Small intestine (tissue), 7 donors: ENCODE data around the gene LYSMD4. TPM values are rescaled to one million over a fixed set of nuclear protein-coding genes. Genes with fewer than 3 reads are reported as not detected.
A peak's percentile ranks its signal among the peaks of the same experiment; 100 is the strongest.
"Not testable (repeated sequence)": the region's sequence is repeated elsewhere in the genome, so short reads cannot be mapped to it uniquely, and the experiment has no call there.

Experiments used
- DNase-seq, 2 donors: peaks; one replicate each; pipeline versions ENCODE4 v3.0.0 to v3.0.0-alpha.2; 2013
- FAIRE-seq: peaks from 2 replicates; lab custom pipeline; 2012; peaks lifted over from hg19 to GRCh38; lab: Jason Lieb, UNC
- H3K27ac ChIP-seq, 3 donors: one replicate each; pipeline ENCODE4 v1.5.1; 2013; ENCODE audit warnings: low read length in 2 of 3, mild to moderate bottlenecking in 2 of 3, control low read depth in 1 of 3, inconsistent platforms in 1 of 3, low read depth in 1 of 3, moderate library complexity in 1 of 3
- H3K27me3 ChIP-seq, 3 donors: one replicate each; pipeline ENCODE4 v1.6.1; 2013; ENCODE audit warnings: low read length in 3 of 3, inconsistent platforms in 1 of 3; ENCODE audit not compliant: control insufficient read depth in 3 of 3, insufficient read depth in 3 of 3
- H3K36me3 ChIP-seq, 3 donors: one replicate each; pipeline ENCODE4 v1.6.1; 2013; ENCODE audit warnings: low read length in 3 of 3, inconsistent platforms in 1 of 3, low read depth in 1 of 3, mild to moderate bottlenecking in 1 of 3, moderate library complexity in 1 of 3; ENCODE audit not compliant: control insufficient read depth in 3 of 3, insufficient read depth in 2 of 3
- H3K4me1 ChIP-seq, 3 donors: one replicate each; pipeline ENCODE4 v1.6.1; 2013; ENCODE audit warnings: low read length in 2 of 3, inconsistent platforms in 1 of 3, low read depth in 1 of 3, mild to moderate bottlenecking in 1 of 3, moderate library complexity in 1 of 3; ENCODE audit not compliant: control insufficient read depth in 3 of 3, insufficient read depth in 2 of 3
- H3K4me3 ChIP-seq, 3 donors: one replicate each; pipeline ENCODE4 v1.5.1; 2013; ENCODE audit warnings: low read length in 3 of 3, control low read depth in 1 of 3, inconsistent platforms in 1 of 3, low read depth in 1 of 3, mild to moderate bottlenecking in 1 of 3, moderate library complexity in 1 of 3
- H3K9me3 ChIP-seq, 2 donors: one replicate each; pipeline ENCODE4 v1.6.1; 2013; ENCODE audit warnings: low read depth in 1 of 2, low read length in 1 of 2; ENCODE audit not compliant: control insufficient read depth in 2 of 2, insufficient read depth in 1 of 2
- WGBS, 3 donors: extraction: QIAGEN DNeasy Blood & Tissue Kit; methylation state at CpG; one replicate each; pipeline ENCODE4 v1.1.7; 2013; 5-methylcytosine and 5-hydroxymethylcytosine counted together
- polyA plus RNA-seq, 4 donors: library from polyadenylated mRNA; stranded (reverse) in 3 of 4; unstranded in 1 of 4; fragments of 200-250 nt in 3 of 4; fragments of 120-200 nt in 1 of 4; gene quantifications; one replicate each; pipeline versions ENCODE4 v1.2.1 to v1.2.3, GENCODE V29; 2013
- donor health status: healthy with polysubstance abuse.
- donor health status: control.
- donor health status: control.
- donor health status: Bipolar disorder and iron deficiency.
- donor health status: healthy.

The LYSMD4 gene
- polyA plus RNA-seq, 4 donors, result 5.4 to 18.2 (median 7.5) TPM

DNA sequence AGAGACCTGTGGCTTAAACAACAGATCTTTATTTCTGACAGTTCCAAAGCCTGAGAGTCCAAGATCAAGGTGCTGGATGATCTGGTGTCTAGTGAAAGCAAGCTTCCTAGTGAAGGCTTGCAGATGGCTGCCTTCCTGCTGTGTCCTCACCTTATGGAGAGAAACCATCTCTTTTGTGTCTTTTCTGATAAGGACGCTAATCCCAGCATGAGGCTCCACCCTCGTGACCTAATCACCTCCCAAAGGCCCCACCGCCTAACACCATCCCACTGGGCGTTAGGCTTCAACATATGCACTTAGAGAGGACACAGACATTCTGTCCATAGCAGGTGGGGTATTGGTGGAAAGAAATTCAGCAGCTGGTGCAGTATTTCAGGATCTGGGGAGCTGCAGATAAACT lies 19.8 kb upstream of the LYSMD4 start:
- 78 to 86% (median 85%) methylated on average over 4 of the region's 4 CpGs for WGBS, 3 donors
- Histone ChIP-seq H3K4me3 (no peak overlapping the region), H3K4me1 (no peaks in the 10 kb centered on the region), H3K36me3 (no peaks in the 10 kb centered on the region), H3K27ac (no peak overlapping the region), H3K9me3 (no peaks in the 10 kb centered on the region), H3K27me3 (no peaks in the 10 kb centered on the region)
- no peak for DNase-seq
- no peak for FAIRE-seq

DNA sequence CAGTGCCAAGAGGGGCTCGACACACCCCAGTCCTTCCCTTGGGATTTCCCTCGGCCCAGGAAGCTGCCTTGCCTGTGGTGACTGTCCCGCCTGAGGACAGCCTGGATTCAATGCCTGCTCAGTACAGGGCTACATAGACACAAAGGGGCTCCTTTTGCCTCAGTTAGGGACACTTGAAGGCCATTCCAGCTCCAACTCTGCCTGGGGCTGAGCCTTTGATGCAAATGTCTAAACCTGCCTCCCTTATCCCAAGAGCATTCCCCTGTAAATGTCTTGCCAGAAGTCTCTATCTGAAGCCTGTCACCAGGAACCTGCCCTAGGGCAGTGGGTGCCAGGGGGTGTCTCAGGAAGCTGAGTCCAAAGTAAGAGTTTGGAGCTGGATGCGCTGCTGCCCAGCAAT lies 19.3 kb upstream of the LYSMD4 start:
- H3K27me3 ChIP-seq, result no peaks in the 10 kb centered on the region
- no peak overlapping the region for H3K27ac ChIP-seq
- no peak overlapping the region for H3K4me3 ChIP-seq
- FAIRE-seq, result no peak
- 88 to 96% (median 89%) methylated on average over 4 of the region's 4 CpGs for WGBS, 3 donors
- no peaks in the 10 kb centered on the region for H3K4me1 ChIP-seq
- H3K36me3 ChIP-seq, result no peaks in the 10 kb centered on the region
- DNase-seq, result no peak
- H3K9me3 ChIP-seq, result no peaks in the 10 kb centered on the region

DNA sequence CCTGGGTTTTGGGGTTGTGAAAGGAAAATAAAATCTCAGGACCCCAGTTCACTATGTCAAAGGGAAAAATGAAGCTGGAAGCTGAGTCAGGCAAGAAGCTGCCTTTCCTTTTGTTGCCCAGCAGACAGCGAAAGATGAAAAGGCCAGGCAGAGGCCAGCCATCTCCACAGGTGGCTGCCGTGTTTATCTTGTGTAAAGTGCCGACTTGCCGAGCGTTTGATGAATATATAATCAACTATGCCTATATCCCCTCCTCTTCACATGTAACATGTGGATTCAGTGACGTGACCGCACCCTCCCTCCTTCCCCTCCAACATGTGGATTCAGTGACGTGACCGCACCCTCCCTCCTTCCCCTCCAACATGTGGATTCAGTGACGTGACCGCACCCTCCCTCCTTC lies 17.1 kb upstream of the LYSMD4 start:
- not testable (repeated sequence) for FAIRE-seq, H3K4me1 ChIP-seq, H3K27ac ChIP-seq, H3K4me3 ChIP-seq, H3K36me3 ChIP-seq, H3K9me3 ChIP-seq, DNase-seq, H3K27me3 ChIP-seq
- 86 to 94% (median 90%) methylated on average over 9 to 11 of the region's 11 CpGs for WGBS, 3 donors

GRCh38 chr15:99749386-99749785 lies 16.1 kb upstream of the LYSMD4 start:
- Histone ChIP-seq H3K4me1 (no peaks in the 10 kb centered on the region), H3K9me3 (no peaks in the 10 kb centered on the region), H3K27me3 (no peaks in the 10 kb centered on the region), H3K4me3 (no peak overlapping the region), H3K36me3 (no peaks in the 10 kb centered on the region), H3K27ac (no peak overlapping the region)
- DNase-seq, result peak in 1 of 2 donors; percentile 13
- no peak for FAIRE-seq
- WGBS, 3 donors, result 36 to 57% (median 51%) methylated on average over 6 of the region's 6 CpGs

- Histone ChIP-seq H3K4me3 (no peak overlapping the region), H3K27ac (no peak overlapping the region), H3K36me3 (no peaks in the 10 kb centered on the region), H3K9me3 (no peaks in the 10 kb centered on the region), H3K27me3 (no peaks in the 10 kb centered on the region), H3K4me1 (peaks cover 0 to 7% (median 0%) of the 10 kb centered on the region in 3 donors)
- DNase-seq (no peak), FAIRE-seq (no peak)
- 89 to 94% (median 90%) methylated on average over 9 of the region's 9 CpGs for WGBS, 3 donors
Measured at GRCh38 chr15:99745370-99746086, 12.3 kb upstream of the LYSMD4 start.

GRCh38 chr15:99744142-99744541 lies 10.9 kb upstream of the LYSMD4 start:
- 91 to 94% (median 93%) methylated on average over 7 of the region's 7 CpGs for WGBS, 3 donors
- Histone ChIP-seq H3K9me3 (no peaks in the 10 kb centered on the region), H3K27me3 (no peaks in the 10 kb centered on the region), H3K4me1 (peaks cover 0 to 7% (median 0%) of the 10 kb centered on the region in 3 donors), H3K36me3 (no peaks in the 10 kb centered on the region), H3K27ac (no peak overlapping the region), H3K4me3 (no peak overlapping the region)
- FAIRE-seq (no peak), DNase-seq (no peak)

- Histone ChIP-seq H3K9me3 (peaks cover 0 to 3% of the 10 kb centered on the region in 2 donors), H3K36me3 (no peaks in the 10 kb centered on the region), H3K4me3 (no peak overlapping the region), H3K4me1 (peaks cover 0 to 12% (median 0%) of the 10 kb centered on the region in 3 donors), H3K27ac (no peak overlapping the region), H3K27me3 (no peaks in the 10 kb centered on the region)
- FAIRE-seq (no peak), DNase-seq (no peak)
- 64 to 75% (median 68%) methylated on average over 2 of the region's 2 CpGs for WGBS, 3 donors
Measured at GRCh38 chr15:99741835-99742234, 8.6 kb upstream of the LYSMD4 start.

DNA sequence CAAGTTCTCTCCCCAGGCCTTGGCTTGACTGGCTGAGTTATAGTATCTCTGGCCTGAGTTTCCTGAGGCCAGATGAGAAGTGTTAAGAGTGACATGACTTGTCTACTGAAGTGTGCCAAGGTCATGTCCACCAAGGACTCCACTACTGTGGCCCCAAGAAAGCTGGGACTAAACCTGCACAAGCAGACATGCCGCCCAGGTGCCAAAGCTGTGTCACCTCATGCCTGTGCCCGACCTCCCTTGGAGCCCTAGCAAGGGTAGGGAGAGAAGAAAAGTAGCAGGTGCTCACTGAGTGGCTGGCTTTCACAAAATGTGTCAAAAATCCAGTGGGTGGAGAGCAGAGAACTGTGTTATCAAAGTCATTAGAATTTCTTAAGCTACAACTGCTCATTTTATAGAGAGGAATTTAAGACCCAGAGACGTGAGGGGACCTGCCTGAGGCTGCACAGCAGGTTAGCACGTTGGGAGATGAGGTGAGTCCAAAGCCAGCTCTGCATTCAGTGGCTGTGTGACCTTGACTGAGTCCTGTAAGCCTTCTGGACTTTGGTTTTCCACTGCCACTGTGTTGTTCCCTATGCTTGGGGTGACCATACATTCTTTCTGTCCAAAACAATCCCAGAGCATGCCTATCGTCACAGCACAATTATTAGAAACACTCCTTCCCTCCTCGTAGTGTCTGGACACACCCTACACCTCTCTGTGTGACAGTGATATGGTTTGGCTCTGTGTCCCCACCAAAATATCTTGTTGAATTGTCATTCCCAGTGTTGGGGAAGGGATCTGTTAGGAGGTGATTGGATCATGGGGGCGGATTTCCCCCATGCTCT lies 5.0 kb upstream of the LYSMD4 start:
- H3K4me1 ChIP-seq, result peaks cover 0 to 26% (median 0%) of the 10 kb centered on the region in 3 donors
- no peak overlapping the region for H3K27ac ChIP-seq
- peaks cover 0 to 3% of the 10 kb centered on the region in 2 donors for H3K9me3 ChIP-seq
- no peaks in the 10 kb centered on the region for H3K27me3 ChIP-seq
- H3K4me3 ChIP-seq, result no peak overlapping the region
- no peak for DNase-seq
- FAIRE-seq, result no peak
- H3K36me3 ChIP-seq, result no peaks in the 10 kb centered on the region
- WGBS, 3 donors, result 74 to 89% (median 77%) methylated on average over 7 of the region's 7 CpGs
